RWPE1 (cell line): Measurements from ENCODE around the gene PSPH.
"Not testable (repeated sequence)": the region's sequence is repeated elsewhere in the genome, so short reads cannot be mapped to it uniquely, and the experiment has no call there.

Experiments
- CTCF ChIA-PET: fragments of 350-600 bp; sonication (Branson Sonifier 250); formaldehyde crosslinking; extraction: SDS; loops from one replicate; lab custom pipeline; 2021; lab: Yijun Ruan, JAX
- POLR2A ChIA-PET: fragments of 400-600 bp; formaldehyde crosslinking; extraction: SDS; loops from one replicate; lab custom pipeline; 2020; ENCODE audit warnings: antibody characterized with exemption; ENCODE audit not compliant: low non-redundant PET; lab: Yijun Ruan, JAX
- DNase-seq: peaks from one replicate; pipeline ENCODE4 v3.0.0; 2012; ENCODE audit warnings: low spot score
- H3K27ac ChIP-seq: fragments of 450-650 bp; 2 replicates; pipeline ENCODE4 v1.5.1; 2017
- TF ChIP-seq, protein P1 (sequence below): fragments of 450-650 bp; conservative IDR thresholded peaks from 2 replicates; pipeline ENCODE4 v1.5.1; 2017; ENCODE audit warnings: low read depth, mild to moderate bottlenecking

Gene PSPH

GRCh38 chr7:56046721-56047445 is 4.4 kb downstream of the PSPH start:
- ChIA-PET CTCF (no interaction called here), POLR2A (interaction anchor here (0.9 kb wide), 1 partner anchor 8 kb away, joined by 5 read pairs; no protein-coding TSS in a partner anchor)
- DNase-seq, result no peak
- H3K27ac ChIP-seq, result peak overlapping the region; percentile 77
- TF ChIP-seq, protein P1, sequence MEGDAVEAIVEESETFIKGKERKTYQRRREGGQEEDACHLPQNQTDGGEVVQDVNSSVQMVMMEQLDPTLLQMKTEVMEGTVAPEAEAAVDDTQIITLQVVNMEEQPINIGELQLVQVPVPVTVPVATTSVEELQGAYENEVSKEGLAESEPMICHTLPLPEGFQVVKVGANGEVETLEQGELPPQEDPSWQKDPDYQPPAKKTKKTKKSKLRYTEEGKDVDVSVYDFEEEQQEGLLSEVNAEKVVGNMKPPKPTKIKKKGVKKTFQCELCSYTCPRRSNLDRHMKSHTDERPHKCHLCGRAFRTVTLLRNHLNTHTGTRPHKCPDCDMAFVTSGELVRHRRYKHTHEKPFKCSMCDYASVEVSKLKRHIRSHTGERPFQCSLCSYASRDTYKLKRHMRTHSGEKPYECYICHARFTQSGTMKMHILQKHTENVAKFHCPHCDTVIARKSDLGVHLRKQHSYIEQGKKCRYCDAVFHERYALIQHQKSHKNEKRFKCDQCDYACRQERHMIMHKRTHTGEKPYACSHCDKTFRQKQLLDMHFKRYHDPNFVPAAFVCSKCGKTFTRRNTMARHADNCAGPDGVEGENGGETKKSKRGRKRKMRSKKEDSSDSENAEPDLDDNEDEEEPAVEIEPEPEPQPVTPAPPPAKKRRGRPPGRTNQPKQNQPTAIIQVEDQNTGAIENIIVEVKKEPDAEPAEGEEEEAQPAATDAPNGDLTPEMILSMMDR, result no peak

DNA sequence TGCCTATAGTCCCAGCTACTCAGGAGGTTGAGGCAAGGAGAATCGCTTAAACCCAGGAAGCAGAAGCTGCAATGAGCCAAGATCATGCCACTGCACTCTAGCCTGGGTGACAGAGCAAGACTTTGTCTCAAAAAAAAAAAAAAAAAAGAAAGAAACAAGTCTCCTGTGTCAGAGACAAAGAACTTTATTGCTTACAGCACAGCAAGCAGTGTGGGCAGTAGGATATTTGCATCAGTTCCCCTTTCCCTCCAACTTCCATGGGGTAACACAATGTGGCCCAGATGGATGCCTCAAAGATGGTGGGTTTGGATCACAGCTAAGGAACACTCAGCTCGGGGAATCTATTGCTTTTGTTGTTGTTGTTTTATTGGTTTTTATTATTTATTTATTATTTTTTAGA is 5.5 kb downstream of the PSPH start:
- POLR2A ChIA-PET, DNase-seq, CTCF ChIA-PET: not testable (repeated sequence)
- H3K27ac ChIP-seq, result peak overlapping the region; percentile 77

DNA sequence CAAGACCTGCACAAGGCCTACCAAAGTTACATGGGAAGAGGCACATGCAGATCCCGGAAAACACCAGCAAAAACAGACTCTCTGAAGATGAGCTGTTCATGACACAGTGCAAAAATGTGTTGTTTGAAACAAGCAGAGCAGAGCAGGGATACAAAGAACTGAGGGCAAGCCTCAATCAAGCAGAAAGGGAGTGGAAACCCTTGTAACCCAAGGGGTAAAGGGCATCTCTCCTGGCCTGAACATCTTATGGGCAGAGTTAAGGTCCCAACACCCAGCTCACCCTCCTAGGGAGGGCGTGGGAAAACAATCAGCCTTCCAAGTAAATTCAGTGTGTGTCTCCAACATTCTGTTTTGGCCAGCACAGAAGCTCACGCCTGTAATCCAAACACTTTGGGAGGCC is 10.5 kb downstream of the PSPH start:
- no peak for DNase-seq
- CTCF ChIA-PET, result no interaction called here

GRCh38 chr7:56033671-56034432 is 17.4 kb downstream of the PSPH start:
- DNase-seq, result peak; percentile 67
- POLR2A ChIA-PET, result interaction anchor here (0.5 to 1.3 kb wide), 3 partner anchors 18 to 566 kb away, joined by 3 to 5 read pairs (median 4); partner anchors contain the start of genes CCT6A and PSPH
- TF ChIP-seq, protein P1, result no peak
- CTCF ChIA-PET, result no interaction called here
- peak overlapping the region; percentile 88 for H3K27ac ChIP-seq

More for the DNA sequence above, 10.5 kb downstream of the PSPH start:
- TF ChIP-seq, protein P1, result no peak
- POLR2A ChIA-PET, result no interaction called here
- H3K27ac ChIP-seq, result peak overlapping the region; percentile 25

GRCh38 chr7:56032578-56032977 is 18.7 kb downstream of the PSPH start:
- H3K27ac ChIP-seq, result peak overlapping the region; percentile 18; the same call in 1 of the 2 replicates
- not testable (repeated sequence) for DNase-seq
- ChIA-PET POLR2A (interaction anchor here (1.0 kb wide), 1 partner anchor 19 kb away, joined by 6 read pairs; the partner anchor contains the start of genes CCT6A and PSPH), CTCF (interaction anchor here (0.6 kb wide), 1 partner anchor 158 kb away, joined by 5 read pairs; no protein-coding TSS in a partner anchor)

GRCh38 chr7:56031556-56031955 is 19.7 kb downstream of the PSPH start:
- POLR2A ChIA-PET, CTCF ChIA-PET, H3K27ac ChIP-seq, DNase-seq: not testable (repeated sequence)

- DNase-seq, result no peak
- POLR2A ChIA-PET, result no interaction called here
- no peak overlapping the region for H3K27ac ChIP-seq
- TF ChIP-seq, protein P1, result no peak
- CTCF ChIA-PET, result no interaction called here
Measured at GRCh38 chr7:56030340-56030739, 20.9 kb downstream of the PSPH start.
